Measurements from ENCODE around the gene RASGEF1C.
"Not testable (repeated sequence)": the region's sequence is repeated elsewhere in the genome, so short reads cannot be mapped to it uniquely, and the experiment has no call there.

RASGEF1C gene

GRCh38 chr5:180135128-180135955 is 73.7 kb downstream of the RASGEF1C start:
- DNase-seq = no peak

- DNase-seq = no peak
Observed at GRCh38 chr5:180133971-180134508, 75.0 kb downstream of the RASGEF1C start.

GRCh38 chr5:180133551-180133950 is 75.5 kb downstream of the RASGEF1C start:
- no peak for DNase-seq

- DNase-seq = no peak
Observed at GRCh38 chr5:180133060-180133459, 76.0 kb downstream of the RASGEF1C start.

- DNase-seq = no peak
Observed at GRCh38 chr5:180130876-180131740, 77.9 kb downstream of the RASGEF1C start.

- no peak for DNase-seq
Observed at GRCh38 chr5:180130291-180130869, 78.6 kb downstream of the RASGEF1C start.

- DNase-seq = no peak
Observed at GRCh38 chr5:180129291-180130190, 79.5 kb downstream of the RASGEF1C start.

- DNase-seq = no peak
Observed at GRCh38 chr5:180128671-180129261, 80.2 kb downstream of the RASGEF1C start.

GRCh38 chr5:180127682-180128670 is 81.0 kb downstream of the RASGEF1C start:
- no peak for DNase-seq

- DNase-seq = no peak
Observed at GRCh38 chr5:180126716-180127681, 82.0 kb downstream of the RASGEF1C start.

- DNase-seq = not testable (repeated sequence)
Observed at GRCh38 chr5:180126156-180126555, 82.9 kb downstream of the RASGEF1C start.

GRCh38 chr5:180124662-180125061 is 84.3 kb downstream of the RASGEF1C start:
- not testable (repeated sequence) for DNase-seq

GRCh38 chr5:180122875-180123274 is 86.1 kb downstream of the RASGEF1C start:
- DNase-seq = no peak

GRCh38 chr5:180121826-180122413 is 87.1 kb downstream of the RASGEF1C start:
- DNase-seq = no peak

- DNase-seq = no peak
Observed at GRCh38 chr5:180120237-180121101, 88.5 kb downstream of the RASGEF1C start.

- no peak for DNase-seq
Observed at GRCh38 chr5:180119903-180120236, 89.1 kb downstream of the RASGEF1C start.

- no peak for DNase-seq
Observed at GRCh38 chr5:180119031-180119902, 89.7 kb downstream of the RASGEF1C start.
